ENCODE measurements around the gene GLI1.
A peak's percentile ranks its signal among the peaks of the same experiment; 100 is the strongest.

GLI1 gene

DNA sequence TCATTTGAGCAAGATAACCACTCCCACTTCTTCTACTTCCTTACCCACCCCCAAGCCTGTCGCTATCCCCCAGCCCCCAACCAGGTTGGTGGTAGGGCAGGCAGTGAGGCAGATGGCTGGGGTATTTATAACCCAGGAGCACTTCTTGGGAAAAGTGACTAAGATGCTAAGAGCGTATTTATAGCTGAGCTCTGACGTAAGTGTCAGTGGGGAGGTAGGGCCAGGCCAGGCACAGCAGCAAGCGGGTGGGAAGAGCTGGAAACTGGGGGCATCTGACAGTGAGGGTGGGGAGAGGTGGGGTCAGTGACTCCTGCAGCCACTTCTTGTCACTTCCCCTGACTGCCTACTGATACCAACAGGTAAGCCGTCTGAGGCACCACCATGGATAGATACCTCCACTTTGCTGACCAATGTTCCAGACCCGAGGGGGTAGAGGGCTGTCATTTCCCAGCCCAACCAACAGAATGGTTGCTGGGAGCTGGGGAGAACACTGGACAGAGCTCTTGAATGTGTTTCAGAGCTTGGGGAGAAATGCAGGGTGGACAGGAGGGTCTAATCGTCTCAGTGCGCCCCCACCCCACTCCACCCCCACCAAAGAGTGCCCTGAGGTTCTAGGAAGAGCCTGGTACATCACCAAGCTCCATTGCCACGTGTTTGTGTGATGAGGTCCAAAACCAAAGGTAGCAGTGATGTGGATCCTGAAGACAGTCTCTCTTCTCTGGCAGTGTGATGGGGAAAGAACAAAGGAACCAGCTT, 7.2 kb upstream of the GLI1 start:
- FAIRE-seq = no peak
- no peak for DNase-seq (ENCODE audit: insufficient read length, low spot score)
- TF ChIP-seq, protein P1, sequence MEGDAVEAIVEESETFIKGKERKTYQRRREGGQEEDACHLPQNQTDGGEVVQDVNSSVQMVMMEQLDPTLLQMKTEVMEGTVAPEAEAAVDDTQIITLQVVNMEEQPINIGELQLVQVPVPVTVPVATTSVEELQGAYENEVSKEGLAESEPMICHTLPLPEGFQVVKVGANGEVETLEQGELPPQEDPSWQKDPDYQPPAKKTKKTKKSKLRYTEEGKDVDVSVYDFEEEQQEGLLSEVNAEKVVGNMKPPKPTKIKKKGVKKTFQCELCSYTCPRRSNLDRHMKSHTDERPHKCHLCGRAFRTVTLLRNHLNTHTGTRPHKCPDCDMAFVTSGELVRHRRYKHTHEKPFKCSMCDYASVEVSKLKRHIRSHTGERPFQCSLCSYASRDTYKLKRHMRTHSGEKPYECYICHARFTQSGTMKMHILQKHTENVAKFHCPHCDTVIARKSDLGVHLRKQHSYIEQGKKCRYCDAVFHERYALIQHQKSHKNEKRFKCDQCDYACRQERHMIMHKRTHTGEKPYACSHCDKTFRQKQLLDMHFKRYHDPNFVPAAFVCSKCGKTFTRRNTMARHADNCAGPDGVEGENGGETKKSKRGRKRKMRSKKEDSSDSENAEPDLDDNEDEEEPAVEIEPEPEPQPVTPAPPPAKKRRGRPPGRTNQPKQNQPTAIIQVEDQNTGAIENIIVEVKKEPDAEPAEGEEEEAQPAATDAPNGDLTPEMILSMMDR (IDR thresholded peaks at IDR 0.05; ENCODE audit: insufficient read depth, missing control alignments) = no peak

DNA sequence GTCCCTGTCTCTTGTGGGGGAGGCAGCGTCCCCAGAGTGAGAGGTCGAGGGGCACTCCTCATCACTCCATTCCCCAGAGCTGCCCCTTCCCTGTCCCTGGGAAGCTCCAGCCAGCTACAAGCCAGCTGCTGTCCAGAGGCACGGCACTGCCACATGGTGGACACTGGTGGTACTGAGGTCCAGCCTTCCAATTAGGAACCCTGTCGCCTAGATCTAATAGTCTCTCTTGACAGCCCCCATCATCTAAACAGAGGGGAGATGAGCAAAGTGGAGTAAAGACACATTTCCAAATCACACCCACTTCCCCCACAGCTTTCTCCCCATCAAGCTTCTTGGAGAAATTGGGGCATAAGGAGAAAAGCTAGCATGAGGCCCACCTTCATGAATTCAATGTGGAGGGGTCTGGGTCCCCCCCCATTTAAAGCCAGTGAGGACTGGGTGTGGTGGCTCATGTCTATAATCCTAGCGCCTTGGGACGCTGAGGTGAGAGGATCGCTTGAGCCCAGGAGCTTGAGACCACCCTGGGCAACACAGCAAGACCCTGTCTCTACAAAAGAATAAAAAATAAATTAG, 6.6 kb upstream of the GLI1 start:
- TF ChIP-seq, protein P1 (IDR thresholded peaks at IDR 0.05; ENCODE audit: insufficient read depth, missing control alignments) = peak; percentile 95
- no peak for FAIRE-seq
- no peak for DNase-seq (ENCODE audit: insufficient read length, low spot score)

DNA sequence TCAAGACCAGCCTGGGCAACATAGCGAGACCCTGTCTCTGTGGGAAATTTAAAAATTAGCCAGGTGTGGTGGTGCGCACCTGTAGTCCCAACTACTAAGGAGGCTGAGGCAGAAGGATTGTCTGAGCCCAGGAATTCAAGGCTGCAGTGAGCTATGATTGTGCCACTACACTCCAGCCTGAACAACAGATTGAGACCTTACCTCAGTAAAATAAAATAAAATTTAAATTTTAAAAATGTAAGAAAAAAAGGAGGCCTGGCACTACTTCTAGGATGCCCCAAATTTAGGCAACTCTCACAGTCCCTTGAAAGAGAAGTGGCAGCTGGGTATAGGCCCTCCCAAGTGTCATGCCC, 5.4 kb upstream of the GLI1 start:
- DNase-seq (ENCODE audit: insufficient read length, low spot score) (no peak), FAIRE-seq (no peak)
- TF ChIP-seq, protein P1 (IDR thresholded peaks at IDR 0.05; ENCODE audit: insufficient read depth, missing control alignments) = no peak

DNA sequence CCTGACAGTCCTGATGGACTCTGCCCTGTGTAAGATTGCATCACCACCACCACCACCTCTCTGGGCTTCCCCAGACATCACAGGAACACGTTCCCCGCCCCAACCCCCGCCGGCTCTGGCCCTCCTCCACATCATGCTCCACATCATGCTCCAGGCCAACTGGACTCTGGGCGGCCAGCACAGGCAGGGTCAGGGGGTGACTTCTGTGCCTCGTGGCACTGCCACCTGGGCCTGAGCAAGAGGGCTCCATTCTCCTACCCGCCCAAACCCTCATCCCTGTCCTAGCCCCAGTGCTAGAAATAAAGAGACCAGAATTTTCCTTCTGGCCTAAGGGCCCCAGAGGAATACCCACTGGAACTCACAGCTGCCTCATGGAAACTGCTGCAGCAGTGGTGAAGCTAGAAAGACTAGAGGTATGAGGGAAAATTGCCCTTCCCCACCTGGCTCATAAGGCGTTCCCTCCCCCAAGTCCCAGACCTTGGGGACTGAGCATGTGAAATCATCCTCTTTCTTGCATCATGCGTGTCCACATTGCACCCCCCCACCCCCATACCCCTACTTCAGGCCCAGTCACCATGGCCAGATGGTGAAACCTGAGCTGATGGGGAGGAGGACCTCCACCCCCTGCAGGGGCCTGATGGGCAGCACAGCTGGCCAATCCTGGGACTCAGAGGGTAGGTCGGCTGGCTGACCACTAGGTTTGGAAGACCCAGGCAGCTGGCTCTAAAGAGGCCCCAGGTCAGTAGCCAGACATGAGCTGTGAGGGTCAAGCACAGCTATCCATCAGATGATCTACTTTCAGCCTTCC, 4.8 kb upstream of the GLI1 start, which contains the start of gene INHBE:
INHBE (plus strand) TSS at position 742 of the 808 bp plus-strand sequence. CDS start 230 bp downstream, outside the sequence.
- DNase-seq (ENCODE audit: insufficient read length, low spot score) = no peak
- TF ChIP-seq, protein P1 (IDR thresholded peaks at IDR 0.05; ENCODE audit: insufficient read depth, missing control alignments) = no peak
- no peak for FAIRE-seq

DNA sequence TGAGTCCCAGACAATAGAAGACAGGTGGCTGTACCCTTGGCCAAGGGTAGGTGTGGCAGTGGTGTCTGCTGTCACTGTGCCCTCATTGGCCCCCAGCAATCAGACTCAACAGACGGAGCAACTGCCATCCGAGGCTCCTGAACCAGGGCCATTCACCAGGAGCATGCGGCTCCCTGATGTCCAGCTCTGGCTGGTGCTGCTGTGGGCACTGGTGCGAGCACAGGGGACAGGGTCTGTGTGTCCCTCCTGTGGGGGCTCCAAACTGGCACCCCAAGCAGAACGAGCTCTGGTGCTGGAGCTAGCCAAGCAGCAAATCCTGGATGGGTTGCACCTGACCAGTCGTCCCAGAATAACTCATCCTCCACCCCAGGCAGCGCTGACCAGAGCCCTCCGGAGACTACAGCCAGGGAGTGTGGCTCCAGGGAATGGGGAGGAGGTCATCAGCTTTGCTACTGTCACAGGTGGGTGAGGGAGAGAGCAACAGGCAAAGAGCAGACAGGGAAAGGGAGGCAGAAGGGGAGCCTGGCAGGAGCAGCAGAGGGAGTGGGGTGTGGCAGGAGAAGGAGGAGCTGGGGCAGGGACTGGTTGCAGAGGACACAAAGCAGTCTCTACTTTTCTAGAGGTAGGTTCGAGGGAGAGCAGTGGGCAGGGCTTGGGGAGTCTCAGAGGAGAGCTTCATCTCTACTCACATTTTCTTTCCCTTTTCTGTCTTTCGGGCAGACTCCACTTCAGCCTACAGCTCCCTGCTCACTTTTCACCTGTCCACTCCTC, 4.0 kb upstream of the GLI1 start:
- DNase-seq (ENCODE audit: insufficient read length, low spot score) (no peak), FAIRE-seq (no peak)
- TF ChIP-seq, protein P1 (IDR thresholded peaks at IDR 0.05; ENCODE audit: insufficient read depth, missing control alignments) = no peak

DNA sequence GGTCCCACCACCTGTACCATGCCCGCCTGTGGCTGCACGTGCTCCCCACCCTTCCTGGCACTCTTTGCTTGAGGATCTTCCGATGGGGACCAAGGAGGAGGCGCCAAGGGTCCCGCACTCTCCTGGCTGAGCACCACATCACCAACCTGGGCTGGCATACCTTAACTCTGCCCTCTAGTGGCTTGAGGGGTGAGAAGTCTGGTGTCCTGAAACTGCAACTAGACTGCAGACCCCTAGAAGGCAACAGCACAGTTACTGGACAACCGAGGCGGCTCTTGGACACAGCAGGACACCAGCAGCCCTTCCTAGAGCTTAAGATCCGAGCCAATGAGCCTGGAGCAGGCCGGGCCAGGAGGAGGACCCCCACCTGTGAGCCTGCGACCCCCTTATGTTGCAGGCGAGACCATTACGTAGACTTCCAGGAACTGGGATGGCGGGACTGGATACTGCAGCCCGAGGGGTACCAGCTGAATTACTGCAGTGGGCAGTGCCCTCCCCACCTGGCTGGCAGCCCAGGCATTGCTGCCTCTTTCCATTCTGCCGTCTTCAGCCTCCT, 3.4 kb upstream of the GLI1 start:
- FAIRE-seq = no peak

More for the DNA sequence above, 3.4 kb upstream of the GLI1 start:
- TF ChIP-seq, protein P1 (IDR thresholded peaks at IDR 0.05; ENCODE audit: insufficient read depth, missing control alignments) = peak; percentile 79
- no peak for DNase-seq (ENCODE audit: insufficient read length, low spot score)
